ENCODE data around the gene GPC3. TPM values are rescaled to one million over a fixed set of nuclear protein-coding genes. Genes with fewer than 3 reads are reported as not detected.

The GPC3 gene
- total and polyA plus RNA-seq, 4 donors, result 8.3 to 270 (median 52.4) TPM

DNA sequence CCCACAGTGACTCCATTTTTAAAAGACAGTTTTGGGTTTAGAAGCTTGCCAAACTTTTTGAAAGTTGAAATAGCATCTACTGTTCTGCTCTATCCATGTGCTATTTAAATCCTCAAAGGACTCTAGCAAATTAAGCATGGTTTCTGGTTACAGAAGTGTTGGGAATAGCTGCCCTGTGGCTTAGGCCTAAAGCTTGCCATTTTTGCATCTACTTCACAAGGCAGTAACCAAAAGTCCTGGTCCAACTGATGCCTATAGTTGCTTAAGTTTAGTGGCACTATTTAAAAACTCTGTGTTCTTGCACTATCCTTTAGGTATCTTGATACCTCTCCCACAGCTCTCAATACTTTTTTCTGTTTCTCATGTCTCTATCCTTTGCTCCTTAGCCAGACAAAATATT is 319.1 kb downstream of the GPC3 start:
- DNase-seq (no peak), ATAC-seq (ENCODE audit: insufficient read depth, low FRiP score) (no peak)
- H3K4me3 ChIP-seq, result no peak overlapping the region
- H3K27ac ChIP-seq (ENCODE audit: low read depth in 1 of 2, low read length in 1 of 2), result no peak overlapping the region
- no peaks in the 10 kb centered on the region for H3K9me3 ChIP-seq (ENCODE audit: control insufficient read depth in 4 of 4, insufficient read depth in 3 of 4, low read length in 3 of 4)
- peaks cover 0 to 3% (median 0%) of the 10 kb centered on the region in 4 donors for H3K36me3 ChIP-seq (ENCODE audit: control insufficient read depth in 4 of 4, insufficient read depth in 4 of 4, low read length in 4 of 4)
- peaks cover 3 to 21% (median 21%) of the 10 kb centered on the region in 3 donors for H3K27me3 ChIP-seq (ENCODE audit: control insufficient read depth in 3 of 3, insufficient read depth in 3 of 3, low read length in 2 of 3)
- H3K9ac ChIP-seq (ENCODE audit: insufficient read depth in 1 of 2, low read length in 2 of 2), result no peak overlapping the region
- TF ChIP-seq, protein P1, sequence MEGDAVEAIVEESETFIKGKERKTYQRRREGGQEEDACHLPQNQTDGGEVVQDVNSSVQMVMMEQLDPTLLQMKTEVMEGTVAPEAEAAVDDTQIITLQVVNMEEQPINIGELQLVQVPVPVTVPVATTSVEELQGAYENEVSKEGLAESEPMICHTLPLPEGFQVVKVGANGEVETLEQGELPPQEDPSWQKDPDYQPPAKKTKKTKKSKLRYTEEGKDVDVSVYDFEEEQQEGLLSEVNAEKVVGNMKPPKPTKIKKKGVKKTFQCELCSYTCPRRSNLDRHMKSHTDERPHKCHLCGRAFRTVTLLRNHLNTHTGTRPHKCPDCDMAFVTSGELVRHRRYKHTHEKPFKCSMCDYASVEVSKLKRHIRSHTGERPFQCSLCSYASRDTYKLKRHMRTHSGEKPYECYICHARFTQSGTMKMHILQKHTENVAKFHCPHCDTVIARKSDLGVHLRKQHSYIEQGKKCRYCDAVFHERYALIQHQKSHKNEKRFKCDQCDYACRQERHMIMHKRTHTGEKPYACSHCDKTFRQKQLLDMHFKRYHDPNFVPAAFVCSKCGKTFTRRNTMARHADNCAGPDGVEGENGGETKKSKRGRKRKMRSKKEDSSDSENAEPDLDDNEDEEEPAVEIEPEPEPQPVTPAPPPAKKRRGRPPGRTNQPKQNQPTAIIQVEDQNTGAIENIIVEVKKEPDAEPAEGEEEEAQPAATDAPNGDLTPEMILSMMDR (IDR thresholded peaks at IDR 0.05; ENCODE audit: control extremely low read depth, extremely low read depth), result no peak
- H3K4me1 ChIP-seq (ENCODE audit: control insufficient read depth in 5 of 5, insufficient read depth in 5 of 5, low read length in 5 of 5), result no peaks in the 10 kb centered on the region

DNA sequence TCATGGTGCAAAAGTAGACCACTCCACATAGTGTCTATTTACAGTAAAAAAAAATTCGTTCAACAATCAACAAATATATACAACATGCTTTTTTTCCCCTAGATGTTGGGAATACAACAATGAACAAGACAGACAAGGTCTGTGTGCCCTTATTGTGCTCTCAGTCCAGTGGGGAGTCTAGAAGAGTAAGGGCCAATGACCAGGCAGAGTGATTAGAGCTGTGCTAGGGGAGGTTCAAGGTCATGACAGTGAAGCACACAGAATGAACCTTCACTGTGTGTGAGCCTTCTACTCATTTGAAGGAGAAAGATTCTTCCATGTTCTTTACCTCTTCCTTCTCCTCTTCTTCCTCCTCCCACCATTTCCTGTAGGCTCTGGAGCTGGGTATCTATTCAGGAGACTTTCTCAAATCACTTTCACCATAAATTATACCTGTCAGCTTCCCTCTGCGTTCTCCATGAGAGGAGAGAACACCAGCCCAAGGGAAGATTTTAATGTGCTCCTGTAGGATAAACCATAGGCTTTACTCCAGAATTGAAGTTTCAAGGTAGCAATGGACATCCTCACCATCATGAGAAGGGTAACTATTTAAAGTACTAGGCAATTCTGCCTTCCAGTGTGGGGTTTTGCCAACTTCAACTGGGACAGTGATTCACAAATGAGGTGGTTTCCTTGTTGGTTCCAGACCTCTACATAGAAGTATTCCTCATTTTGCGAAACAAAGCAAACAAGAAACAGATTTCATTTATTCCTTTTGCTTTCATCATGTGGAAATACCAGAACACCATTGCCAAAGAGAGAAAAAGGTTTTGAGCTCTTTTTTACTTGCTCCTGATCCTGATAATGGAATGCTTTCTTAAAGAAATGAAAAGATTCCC is 323.2 kb downstream of the GPC3 start:
- DNase-seq (no peak), ATAC-seq (ENCODE audit: insufficient read depth, low FRiP score) (no peak)
- TF ChIP-seq, protein P1 (IDR thresholded peaks at IDR 0.05; ENCODE audit: control extremely low read depth, extremely low read depth), result no peak
- WGBS, 2 donors, result 58 to 77% methylated on average over 3 of the region's 3 CpGs
- H3K4me1 ChIP-seq (ENCODE audit: control insufficient read depth in 5 of 5, insufficient read depth in 5 of 5, low read length in 5 of 5), result peaks cover 0 to 6% (median 0%) of the 10 kb centered on the region in 5 donors
- peaks cover 0 to 4% (median 0%) of the 10 kb centered on the region in 4 donors for H3K36me3 ChIP-seq (ENCODE audit: control insufficient read depth in 4 of 4, insufficient read depth in 4 of 4, low read length in 4 of 4)
- H3K9me3 ChIP-seq (ENCODE audit: control insufficient read depth in 4 of 4, insufficient read depth in 3 of 4, low read length in 3 of 4), result no peaks in the 10 kb centered on the region
- peaks cover 0 to 34% (median 13%) of the 10 kb centered on the region in 3 donors for H3K27me3 ChIP-seq (ENCODE audit: control insufficient read depth in 3 of 3, insufficient read depth in 3 of 3, low read length in 2 of 3)
- no peak overlapping the region for H3K27ac ChIP-seq (ENCODE audit: low read depth in 1 of 2, low read length in 1 of 2)
- H3K9ac ChIP-seq (ENCODE audit: insufficient read depth in 1 of 2, low read length in 2 of 2), result no peak overlapping the region
- H3K4me3 ChIP-seq, result no peak overlapping the region

DNA sequence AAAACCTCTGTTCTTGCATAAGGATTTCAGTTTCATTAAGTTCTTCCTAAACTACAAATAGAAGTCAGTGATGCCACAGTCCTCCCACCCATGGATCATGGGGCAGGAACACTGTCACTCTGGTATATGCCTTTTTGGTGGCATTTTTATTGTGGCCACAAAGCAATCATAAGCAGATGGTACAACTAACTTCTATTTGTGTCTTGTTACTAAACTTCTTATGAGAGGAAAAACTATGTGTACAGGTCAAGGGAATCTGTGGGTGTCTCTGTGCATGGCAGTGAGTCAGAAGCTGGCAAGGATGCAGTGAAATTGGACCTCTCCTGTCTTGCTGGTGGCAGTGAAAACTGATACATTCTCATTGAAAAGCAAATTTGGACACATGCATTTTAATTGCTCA is 325.1 kb downstream of the GPC3 start:
- H3K36me3 ChIP-seq (ENCODE audit: control insufficient read depth in 4 of 4, insufficient read depth in 4 of 4, low read length in 4 of 4), result peaks cover 0 to 4% (median 0%) of the 10 kb centered on the region in 4 donors
- H3K9me3 ChIP-seq (ENCODE audit: control insufficient read depth in 4 of 4, insufficient read depth in 3 of 4, low read length in 3 of 4), result no peaks in the 10 kb centered on the region
- DNase-seq (no peak), ATAC-seq (ENCODE audit: insufficient read depth, low FRiP score) (no peak)
- no peak overlapping the region for H3K9ac ChIP-seq (ENCODE audit: insufficient read depth in 1 of 2, low read length in 2 of 2)
- peaks cover 0 to 18% (median 0%) of the 10 kb centered on the region in 5 donors for H3K4me1 ChIP-seq (ENCODE audit: control insufficient read depth in 5 of 5, insufficient read depth in 5 of 5, low read length in 5 of 5)
- TF ChIP-seq, protein P1 (IDR thresholded peaks at IDR 0.05; ENCODE audit: control extremely low read depth, extremely low read depth), result no peak
- no peak overlapping the region for H3K27ac ChIP-seq (ENCODE audit: low read depth in 1 of 2, low read length in 1 of 2)
- no peak overlapping the region for H3K4me3 ChIP-seq
- H3K27me3 ChIP-seq (ENCODE audit: control insufficient read depth in 3 of 3, insufficient read depth in 3 of 3, low read length in 2 of 3), result peaks cover 0 to 37% (median 10%) of the 10 kb centered on the region in 3 donors
